Spinal cord (tissue), 10 donors: ENCODE results near the gene DPM2. TPM values are rescaled to one million over a fixed set of nuclear protein-coding genes. Genes with fewer than 3 reads are reported as not detected.
A peak's percentile ranks its signal among the peaks of the same experiment; 100 is the strongest.

Experiments used
- DNase-seq, 6 donors: peaks; one replicate each; pipeline versions ENCODE4 v3.0.0 to v3.0.0-alpha.2; 2013 to 2015; ENCODE audit warnings: low spot score in 6 of 6, low read depth in 4 of 6
- H3K27ac ChIP-seq: one replicate; pipeline ENCODE4 v1.5.1; 2013; ENCODE audit warnings: low read depth, low read length, control low read depth
- H3K27me3 ChIP-seq: one replicate; pipeline ENCODE4 v1.6.1; 2013; ENCODE audit warnings: low read length; ENCODE audit not compliant: control insufficient read depth, insufficient read depth
- H3K36me3 ChIP-seq: one replicate; pipeline ENCODE4 v1.6.1; 2013; ENCODE audit warnings: low read length; ENCODE audit not compliant: control insufficient read depth, insufficient read depth
- H3K4me1 ChIP-seq: one replicate; pipeline ENCODE4 v1.6.1; 2013; ENCODE audit warnings: low read length; ENCODE audit not compliant: control insufficient read depth, insufficient read depth
- H3K4me3 ChIP-seq: one replicate; pipeline ENCODE4 v1.5.1; 2013; ENCODE audit warnings: low read depth, low read length, control low read depth
- H3K9me3 ChIP-seq: one replicate; pipeline ENCODE4 v1.6.1; 2013; ENCODE audit warnings: low read length; ENCODE audit not compliant: control insufficient read depth, insufficient read depth
- WGBS: methylation state at CpG from one replicate; pipeline ENCODE4 v1.1.5; 2013; ENCODE audit warnings: missing lambda C conversion rate; ENCODE audit not compliant: insufficient coverage; 5-methylcytosine and 5-hydroxymethylcytosine counted together
- polyA plus RNA-seq, 2 donors: library from polyadenylated mRNA; unstranded; fragments of 120-200 nt; gene quantifications; one replicate each; pipeline ENCODE4 v1.2.1, GENCODE V29; 2013; ENCODE audit not compliant: insufficient read length in 2 of 2
- total RNA-seq, 2 donors: library from RNA; depleted of rRNA in 1 of 2; stranded (reverse); fragments of 120-200 nt in 1 of 2; fragments of >200 nt in 1 of 2; gene quantifications; one replicate each; pipeline versions ENCODE4 v1.2.3 to v1.2.4, GENCODE V29; 2013 to 2014
- donor health status: healthy.

Gene DPM2
- total and polyA plus RNA-seq, 4 donors: 13.9 to 64.0 (median 47.2) TPM

DNA sequence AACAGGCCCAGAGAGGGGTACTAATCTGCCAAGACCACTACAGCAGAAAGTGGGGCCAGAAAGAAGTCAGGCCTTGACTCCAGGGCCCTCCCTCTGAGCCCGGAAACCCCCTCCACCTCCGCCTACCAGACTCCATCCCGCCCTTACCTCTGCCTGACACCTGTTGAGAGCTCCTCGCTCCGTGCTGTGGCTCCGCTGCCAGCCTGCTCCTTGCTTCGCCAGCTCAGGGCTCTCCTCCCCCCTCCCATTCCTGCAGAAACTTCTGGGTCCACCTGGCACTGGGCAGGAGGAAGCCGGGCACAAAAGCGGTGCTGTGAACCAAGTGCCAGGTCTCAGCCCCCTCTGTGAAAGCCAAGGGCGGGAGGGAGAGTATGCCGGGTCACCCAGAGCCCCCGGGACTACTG, 31.9 kb downstream of the DPM2 start:
- WGBS: 68% methylated on average over 12 of the region's 12 CpGs
- Histone ChIP-seq H3K36me3 (peaks cover 44% of the 10 kb centered on the region), H3K9me3 (no peaks in the 10 kb centered on the region), H3K4me1 (peaks cover 48% of the 10 kb centered on the region), H3K4me3 (no peak overlapping the region), H3K27me3 (no peaks in the 10 kb centered on the region), H3K27ac (peak overlapping the region; percentile 82)
- peak in 1 of 6 donors; percentile 40 for DNase-seq

DNA sequence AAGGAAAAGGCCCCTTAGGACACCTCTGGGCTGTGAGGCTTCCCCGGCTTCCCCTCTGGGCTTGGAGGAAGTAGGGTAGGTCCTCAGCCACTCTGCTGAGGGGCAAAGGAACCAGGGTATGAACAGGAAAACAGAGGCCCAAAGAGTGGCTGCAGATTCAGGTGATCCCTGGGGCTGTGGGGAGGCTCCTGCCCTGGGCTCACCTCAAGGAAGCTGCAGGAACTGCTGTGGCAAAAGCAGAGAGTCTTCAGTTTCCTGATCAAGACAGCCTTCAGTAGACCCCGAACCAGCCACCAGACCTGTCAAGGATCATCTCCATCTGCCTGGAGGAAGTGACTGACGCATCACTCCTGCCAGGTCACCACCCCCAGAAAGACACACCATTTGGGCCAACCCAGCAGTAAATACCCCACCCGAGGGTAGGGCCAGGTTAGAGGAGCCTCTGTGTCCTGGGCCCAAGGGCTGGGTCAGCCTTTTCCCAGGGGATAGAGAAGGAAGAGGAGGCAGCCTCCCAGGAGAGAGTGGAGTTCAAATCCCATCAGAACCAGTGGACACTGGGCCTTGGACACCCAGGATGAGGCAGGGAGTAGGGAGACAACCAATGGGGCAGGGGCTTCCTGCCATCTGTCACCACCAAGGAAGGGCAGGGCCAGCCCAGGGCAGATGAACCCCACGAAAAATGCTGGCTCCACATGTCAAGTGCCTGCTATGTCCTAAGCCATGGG, 32.5 kb downstream of the DPM2 start:
- H3K36me3 ChIP-seq: peaks cover 39% of the 10 kb centered on the region
- 82% methylated on average over 4 of the region's 5 CpGs for WGBS
- no peaks in the 10 kb centered on the region for H3K27me3 ChIP-seq
- DNase-seq: no peak
- H3K4me3 ChIP-seq: no peak overlapping the region
- peak overlapping the region; percentile 82 for H3K27ac ChIP-seq
- no peaks in the 10 kb centered on the region for H3K9me3 ChIP-seq
- peaks cover 46% of the 10 kb centered on the region for H3K4me1 ChIP-seq

DNA sequence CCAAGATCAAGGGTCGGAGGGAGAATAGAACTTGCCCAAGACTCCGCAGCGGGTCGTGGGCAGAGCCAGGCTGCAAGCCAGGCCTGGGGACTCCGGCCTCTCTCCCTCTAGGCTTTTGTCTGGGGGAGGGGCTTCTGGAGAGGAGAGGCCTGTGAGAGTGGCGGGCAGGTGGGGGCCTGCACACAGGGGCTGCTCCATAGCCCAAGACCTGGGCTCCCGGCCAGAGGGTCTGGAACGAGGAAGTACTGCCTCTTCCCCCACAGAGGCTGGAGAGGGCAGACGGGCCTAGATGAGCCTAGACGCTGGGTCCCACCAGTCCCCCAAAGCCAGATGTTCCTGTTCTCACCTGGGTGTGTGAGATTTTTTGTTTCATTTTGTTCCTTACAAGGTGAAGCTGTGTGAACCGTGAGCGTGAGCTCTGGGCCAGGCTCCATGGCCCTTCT, 33.1 kb downstream of the DPM2 start:
- Histone ChIP-seq H3K27me3 (no peaks in the 10 kb centered on the region), H3K36me3 (peaks cover 33% of the 10 kb centered on the region), H3K4me1 (peaks cover 52% of the 10 kb centered on the region), H3K27ac (peak overlapping the region; percentile 82), H3K4me3 (no peak overlapping the region), H3K9me3 (no peaks in the 10 kb centered on the region)
- 43% methylated on average over 7 of the region's 12 CpGs for WGBS
- DNase-seq: peak in 1 of 6 donors; percentile 64

DNA sequence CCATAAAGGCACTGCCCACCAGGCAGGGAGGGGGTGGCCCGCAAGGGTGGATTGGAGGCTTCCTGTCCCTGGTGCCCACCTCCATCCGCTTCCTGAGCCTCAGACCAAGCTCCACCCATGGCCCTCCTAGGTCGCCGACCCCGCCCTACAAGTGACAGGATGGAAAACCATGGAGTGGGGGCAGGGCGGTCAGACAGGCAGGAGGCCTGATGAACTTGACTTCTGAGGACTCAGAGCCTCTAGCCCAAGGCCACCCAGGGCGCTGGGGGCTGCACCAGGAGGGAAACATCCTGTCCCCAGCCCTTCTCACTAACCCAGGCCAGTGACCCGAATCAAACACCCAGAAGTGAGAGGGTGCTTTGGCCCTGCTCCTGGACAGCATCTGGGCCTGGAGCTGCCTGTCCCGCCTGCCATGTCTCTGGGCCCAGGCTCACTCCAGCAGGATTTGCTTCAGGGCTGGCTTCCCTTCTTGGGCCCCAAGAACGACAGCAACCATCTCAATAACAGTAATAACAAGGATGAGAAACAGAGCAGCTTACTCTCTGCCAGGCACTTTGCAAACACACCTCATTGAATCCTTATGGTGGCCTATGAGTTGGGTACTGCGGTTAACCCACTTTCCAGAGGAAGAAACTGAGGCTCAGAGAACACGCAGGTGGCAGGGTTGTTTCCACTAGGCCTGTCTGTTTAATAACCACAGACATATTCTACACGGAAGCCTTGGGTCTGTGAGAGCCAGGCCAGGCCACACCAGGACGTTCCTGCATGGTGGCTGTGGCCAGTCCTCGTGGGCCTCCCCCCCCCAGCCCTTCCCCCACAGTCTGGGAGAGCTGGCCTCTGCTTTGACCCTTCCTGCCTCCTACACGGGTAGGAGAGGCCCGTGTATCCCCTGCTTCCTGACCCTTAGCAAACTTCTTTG, 33.8 kb downstream of the DPM2 start:
- peak in 1 of 6 donors; percentile 50 for DNase-seq
- no peaks in the 10 kb centered on the region for H3K27me3 ChIP-seq

DNA sequence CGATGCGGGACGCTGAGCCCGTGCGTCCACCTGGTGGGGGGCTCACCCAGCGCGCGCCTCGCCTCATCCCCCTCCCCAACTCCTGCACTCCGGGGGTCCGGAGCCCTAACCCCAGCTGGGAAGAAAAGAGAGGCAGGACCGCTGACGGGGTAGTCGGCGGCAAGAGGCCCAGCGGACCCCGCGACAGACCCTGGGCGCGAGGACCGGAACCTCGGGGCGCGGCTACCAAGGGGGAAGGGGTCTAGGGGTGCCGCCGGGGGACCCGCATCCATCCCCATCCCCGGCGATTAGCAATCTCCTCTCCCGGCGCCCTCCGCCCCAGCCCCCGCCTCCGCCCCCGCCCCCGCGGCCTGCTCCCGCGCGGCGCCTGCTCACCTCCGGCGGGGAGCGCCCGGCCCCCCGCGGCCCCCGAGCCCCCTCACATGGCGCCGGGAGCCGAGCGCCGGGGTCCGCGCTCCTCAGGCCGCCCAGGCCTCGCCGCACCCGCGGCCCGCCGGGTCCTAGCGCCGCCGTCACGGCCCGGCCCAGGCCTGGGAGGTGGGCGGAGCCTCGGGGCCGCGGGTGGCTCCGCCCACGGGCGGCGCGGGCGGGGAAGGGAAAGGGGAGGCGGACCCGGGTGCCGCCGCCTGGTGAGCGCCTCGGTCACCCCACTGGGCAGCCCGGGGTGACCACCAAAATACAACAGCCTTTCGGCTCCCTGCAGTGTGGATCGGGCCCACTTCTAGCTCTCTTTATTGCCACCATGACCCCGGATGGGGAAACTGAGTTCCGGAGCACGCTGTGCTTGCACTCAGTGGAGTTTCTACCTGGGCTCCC, 38.3 kb downstream of the DPM2 start, which contains the start of gene ST6GALNAC6:
TSS of gene ST6GALNAC6 (minus strand) at position 476 of the 816 bp plus-strand sequence. CDS start 1,622 bp downstream, outside the sequence.
- H3K27ac ChIP-seq: peak within 1 kb of the TSS; percentile 88
- H3K4me1 ChIP-seq: peaks cover 53% of the 10 kb centered on the region
- peak in 3 of 6 donors; percentile 74 to 93 (median 88) for DNase-seq
- H3K9me3 ChIP-seq: no peaks in the 10 kb centered on the region
- H3K36me3 ChIP-seq: peaks cover 35% of the 10 kb centered on the region
- no peaks in the 10 kb centered on the region for H3K27me3 ChIP-seq
- WGBS: under 1% methylated on average over 66 of the region's 89 CpGs
- H3K4me3 ChIP-seq: peak within 1 kb of the TSS; percentile 91

More for the DNA sequence above, 33.8 kb downstream of the DPM2 start:
- Histone ChIP-seq H3K36me3 (peaks cover 31% of the 10 kb centered on the region), H3K9me3 (no peaks in the 10 kb centered on the region), H3K27ac (peak overlapping the region; percentile 82), H3K4me3 (no peak overlapping the region), H3K4me1 (peaks cover 55% of the 10 kb centered on the region)
- 57% methylated on average over 11 of the region's 17 CpGs for WGBS

DNA sequence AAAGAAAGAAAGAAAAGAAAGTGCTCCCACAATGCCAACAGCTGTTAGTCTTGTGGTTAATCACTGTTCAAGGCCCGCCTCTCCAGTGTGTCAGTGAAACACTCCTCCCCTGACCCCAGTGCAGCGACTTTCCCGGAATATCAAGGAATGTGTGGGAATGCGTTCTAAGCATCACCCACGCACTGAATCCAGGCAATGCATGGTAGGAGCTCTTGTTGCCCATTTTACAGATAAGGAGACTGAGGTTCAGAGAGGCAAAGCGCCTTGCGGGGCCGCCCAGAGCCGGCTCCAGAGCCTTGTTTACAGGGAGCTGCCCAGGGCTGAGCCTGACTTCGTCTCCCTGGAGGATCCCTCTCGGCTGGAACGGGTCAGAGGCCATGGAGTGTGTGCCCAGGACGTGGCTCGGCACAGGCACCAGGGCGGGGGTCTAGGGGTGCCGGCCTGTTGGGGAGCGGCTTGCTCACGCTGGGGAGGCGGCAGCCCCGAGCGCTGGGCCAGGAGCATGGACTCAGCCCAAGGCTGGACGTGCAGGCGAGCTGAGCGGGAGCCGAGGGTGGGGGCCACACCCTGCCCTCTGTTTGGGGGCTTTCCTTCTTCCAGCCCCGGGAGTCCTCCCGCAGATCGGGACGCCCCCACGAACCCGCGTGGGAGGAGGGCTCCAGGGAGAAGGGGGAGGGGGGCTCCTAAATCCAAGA, 39.1 kb downstream of the DPM2 start:
- H3K9me3 ChIP-seq: no peaks in the 10 kb centered on the region
- peak in 2 of 6 donors; percentile 55 to 67 for DNase-seq
- H3K27me3 ChIP-seq: no peaks in the 10 kb centered on the region
- peaks cover 40% of the 10 kb centered on the region for H3K36me3 ChIP-seq
- peak overlapping the region; percentile 88 for H3K27ac ChIP-seq
- H3K4me3 ChIP-seq: peak overlapping the region; percentile 91
- 14% methylated on average over 27 of the region's 32 CpGs for WGBS
- H3K4me1 ChIP-seq: peaks cover 46% of the 10 kb centered on the region

DNA sequence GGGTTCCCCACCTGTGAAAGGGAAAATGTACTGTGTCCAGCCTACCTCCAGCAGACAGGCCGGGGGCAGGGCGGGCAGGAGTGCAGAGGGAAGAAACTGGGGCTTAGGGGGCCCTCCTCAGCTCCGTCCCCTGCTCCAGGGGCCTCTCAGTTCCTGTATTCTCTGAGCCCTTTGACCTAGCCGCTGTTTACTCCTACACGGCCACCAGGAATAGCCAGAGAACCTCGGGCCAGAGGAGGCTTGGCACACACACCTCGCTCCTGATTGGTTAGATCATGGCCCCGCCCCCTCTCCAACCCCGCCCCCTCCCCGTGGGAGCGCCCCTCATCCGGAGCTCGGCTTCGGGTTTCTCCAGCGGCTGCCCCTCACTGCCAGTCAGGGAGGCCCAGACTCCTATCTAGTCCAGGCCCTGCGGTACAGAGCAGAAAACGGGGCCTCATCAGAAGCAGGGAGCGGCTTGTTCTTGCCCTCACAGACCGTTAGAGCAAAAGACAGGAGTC, 40.4 kb downstream of the DPM2 start:
- peak in 2 of 6 donors; percentile 75 to 82 for DNase-seq
- peaks cover 40% of the 10 kb centered on the region for H3K4me1 ChIP-seq
- peaks cover 49% of the 10 kb centered on the region for H3K36me3 ChIP-seq
- 13% methylated on average over 10 of the region's 19 CpGs for WGBS
- no peak overlapping the region for H3K4me3 ChIP-seq
- H3K9me3 ChIP-seq: no peaks in the 10 kb centered on the region
- H3K27ac ChIP-seq: peak overlapping the region; percentile 78
- no peaks in the 10 kb centered on the region for H3K27me3 ChIP-seq

DNA sequence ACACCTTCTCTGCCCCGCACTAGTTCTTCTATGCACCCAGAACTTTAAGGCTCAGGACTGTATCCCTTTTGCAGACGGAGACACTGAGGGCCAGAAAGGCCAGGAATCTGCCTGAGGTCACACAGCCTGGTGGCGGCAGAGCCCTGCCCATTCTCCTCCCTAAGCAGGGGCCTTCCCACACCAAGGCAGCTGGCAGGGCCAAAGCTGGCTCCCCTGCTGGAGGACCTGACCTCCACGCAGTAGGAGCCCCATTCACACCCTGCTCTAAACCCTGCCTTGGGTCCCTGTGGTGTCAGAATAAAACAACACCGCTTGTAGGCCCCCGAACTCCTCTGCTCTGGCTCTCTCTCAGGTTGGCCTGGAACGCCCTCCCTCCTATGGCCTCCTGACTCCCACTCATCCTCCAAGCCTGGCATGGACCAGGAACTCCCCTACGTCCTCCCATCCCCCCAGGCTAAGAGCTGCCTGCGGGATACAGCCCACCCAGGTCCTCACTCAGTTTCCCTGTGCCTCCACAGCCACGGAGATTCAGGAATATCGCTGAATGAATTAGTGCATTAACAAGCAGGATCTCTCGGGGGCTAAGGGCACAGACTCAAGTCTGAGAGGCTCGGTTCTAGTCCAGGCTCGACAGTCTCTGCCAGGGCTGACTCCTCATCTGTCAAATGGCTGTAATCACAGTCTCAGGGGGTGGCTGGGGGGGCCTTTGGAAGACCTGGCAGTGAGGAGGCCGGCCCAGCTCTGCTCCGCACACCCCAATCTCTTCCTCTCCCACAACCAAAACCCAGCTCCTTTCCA, 41.1 kb downstream of the DPM2 start:
- WGBS: 60% methylated on average over 14 of the region's 16 CpGs

More for the DNA sequence above, 41.1 kb downstream of the DPM2 start:
- DNase-seq: no peak
- H3K27ac ChIP-seq: peak overlapping the region; percentile 78
- H3K36me3 ChIP-seq: peaks cover 53% of the 10 kb centered on the region
- H3K27me3 ChIP-seq: no peaks in the 10 kb centered on the region
- H3K4me1 ChIP-seq: peaks cover 40% of the 10 kb centered on the region
- H3K9me3 ChIP-seq: no peaks in the 10 kb centered on the region
- no peak overlapping the region for H3K4me3 ChIP-seq
